Kidney epithelial cell (primary cell): ENCODE results near the gene TBC1D16. TPM values are rescaled to one million over a fixed set of nuclear protein-coding genes. Genes with fewer than 3 reads are reported as not detected.
"Not testable (repeated sequence)": the region's sequence is repeated elsewhere in the genome, so short reads cannot be mapped to it uniquely, and the experiment has no call there.

Experiments used
- DNase-seq: peaks from one replicate; pipeline ENCODE4 v3.0.0-alpha.2; 2010; ENCODE audit warnings: low read depth
- H3K27me3 ChIP-seq: 2 replicates; pipeline ENCODE4 v1.6.0; 2011; ENCODE audit warnings: low read length; ENCODE audit not compliant: control insufficient read depth, insufficient read depth
- H3K36me3 ChIP-seq: 2 replicates; pipeline ENCODE4 v1.5.1; 2011; ENCODE audit warnings: low read length; ENCODE audit not compliant: control insufficient read depth, insufficient read depth
- H3K4me3 ChIP-seq: 2 replicates; pipeline ENCODE4 v1.5.1; 2011; ENCODE audit warnings: low read depth, mild to moderate bottlenecking, control low read depth, low read length
- total RNA-seq: library from RNA; depleted of rRNA; stranded (reverse); fragments of >200 nt; gene quantifications from 2 replicates; pipeline ENCODE4 v1.2.3, GENCODE V29; 2015
- TF ChIP-seq, protein P1 (sequence below): IDR thresholded peaks from 2 replicates; pipeline ENCODE4 v1.5.1; 2011; ENCODE audit warnings: mild to moderate bottlenecking, moderate library complexity, low read length, control low read depth, inconsistent platforms; ENCODE audit not compliant: insufficient read depth, poor library complexity, severe bottlenecking

TBC1D16 gene
- total RNA-seq, 1 donor from 2014 or later = 58.5 TPM

DNA sequence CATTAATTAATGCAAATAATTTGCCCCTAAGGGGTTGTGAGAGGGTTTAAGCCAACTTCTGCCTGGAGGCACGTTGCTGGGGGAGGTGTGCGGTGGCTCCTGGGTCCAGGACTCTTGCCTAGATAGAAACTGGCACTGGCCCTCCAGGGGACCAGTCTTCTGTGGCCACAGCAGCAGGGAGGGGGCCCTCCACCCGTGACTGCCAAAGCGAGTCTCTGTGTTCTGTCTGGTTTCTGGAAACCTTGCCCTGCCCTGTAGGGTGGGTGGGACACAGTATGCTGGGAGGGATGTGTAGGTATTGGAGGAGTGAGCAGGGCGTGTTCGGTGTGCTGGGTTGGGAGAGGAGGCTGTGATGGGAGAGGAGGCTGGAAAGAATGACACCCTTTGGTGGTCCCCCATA is 78.8 kb downstream of the TBC1D16 start:
- TF ChIP-seq, protein P1, sequence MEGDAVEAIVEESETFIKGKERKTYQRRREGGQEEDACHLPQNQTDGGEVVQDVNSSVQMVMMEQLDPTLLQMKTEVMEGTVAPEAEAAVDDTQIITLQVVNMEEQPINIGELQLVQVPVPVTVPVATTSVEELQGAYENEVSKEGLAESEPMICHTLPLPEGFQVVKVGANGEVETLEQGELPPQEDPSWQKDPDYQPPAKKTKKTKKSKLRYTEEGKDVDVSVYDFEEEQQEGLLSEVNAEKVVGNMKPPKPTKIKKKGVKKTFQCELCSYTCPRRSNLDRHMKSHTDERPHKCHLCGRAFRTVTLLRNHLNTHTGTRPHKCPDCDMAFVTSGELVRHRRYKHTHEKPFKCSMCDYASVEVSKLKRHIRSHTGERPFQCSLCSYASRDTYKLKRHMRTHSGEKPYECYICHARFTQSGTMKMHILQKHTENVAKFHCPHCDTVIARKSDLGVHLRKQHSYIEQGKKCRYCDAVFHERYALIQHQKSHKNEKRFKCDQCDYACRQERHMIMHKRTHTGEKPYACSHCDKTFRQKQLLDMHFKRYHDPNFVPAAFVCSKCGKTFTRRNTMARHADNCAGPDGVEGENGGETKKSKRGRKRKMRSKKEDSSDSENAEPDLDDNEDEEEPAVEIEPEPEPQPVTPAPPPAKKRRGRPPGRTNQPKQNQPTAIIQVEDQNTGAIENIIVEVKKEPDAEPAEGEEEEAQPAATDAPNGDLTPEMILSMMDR = no peak
- H3K27me3 ChIP-seq = no peaks in the 10 kb centered on the region
- DNase-seq = no peak
- H3K36me3 ChIP-seq = no peaks in the 10 kb centered on the region
- no peak overlapping the region for H3K4me3 ChIP-seq

DNA sequence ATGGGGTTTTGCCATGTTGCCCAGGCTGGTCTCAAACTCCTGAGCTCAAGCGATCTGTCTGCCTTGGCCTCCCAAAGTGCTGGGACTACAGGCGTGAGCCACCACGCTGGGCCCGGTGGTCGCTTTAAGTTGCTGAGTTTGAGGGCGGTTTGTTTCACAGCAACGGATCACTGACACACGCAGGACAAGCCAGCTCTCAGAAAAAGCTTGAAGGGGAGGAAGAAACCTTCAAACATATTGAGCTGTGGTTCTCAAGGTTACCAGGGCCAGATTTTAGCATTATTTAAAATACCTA is 79.3 kb downstream of the TBC1D16 start:
- H3K36me3 ChIP-seq, H3K4me3 ChIP-seq, H3K27me3 ChIP-seq, DNase-seq: not testable (repeated sequence)

GRCh38 chr17:79955691-79956440 is 79.8 kb downstream of the TBC1D16 start:
- H3K4me3 ChIP-seq = no peak overlapping the region
- no peaks in the 10 kb centered on the region for H3K36me3 ChIP-seq
- TF ChIP-seq, protein P1 = no peak
- DNase-seq = no peak
- H3K27me3 ChIP-seq = no peaks in the 10 kb centered on the region

DNA sequence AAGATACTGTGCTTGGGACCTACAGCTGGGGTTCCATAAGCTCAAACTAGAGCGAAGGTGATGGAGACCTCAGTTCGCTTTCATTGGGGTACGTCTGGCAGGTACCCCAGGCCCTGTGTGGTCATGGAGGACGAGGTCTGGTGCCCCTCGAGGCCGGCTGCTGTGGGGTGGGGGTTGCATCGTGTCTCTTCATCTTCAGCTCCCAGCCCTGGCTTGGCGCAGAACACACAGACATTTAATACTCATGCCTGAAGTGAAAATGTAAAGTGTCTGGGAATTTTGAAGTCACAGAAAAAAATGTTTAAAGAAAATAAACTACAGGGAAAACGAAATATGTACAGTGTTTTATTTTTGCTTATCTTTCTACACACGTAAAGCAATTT is 80.5 kb downstream of the TBC1D16 start:
- TF ChIP-seq, protein P1 = no peak
- no peaks in the 10 kb centered on the region for H3K27me3 ChIP-seq
- no peak for DNase-seq
- no peak overlapping the region for H3K4me3 ChIP-seq
- H3K36me3 ChIP-seq = no peaks in the 10 kb centered on the region

GRCh38 chr17:79954281-79955166 is 81.1 kb downstream of the TBC1D16 start:
- no peaks in the 10 kb centered on the region for H3K36me3 ChIP-seq
- no peak for DNase-seq
- H3K27me3 ChIP-seq = no peaks in the 10 kb centered on the region
- TF ChIP-seq, protein P1 = no peak
- no peak overlapping the region for H3K4me3 ChIP-seq

DNA sequence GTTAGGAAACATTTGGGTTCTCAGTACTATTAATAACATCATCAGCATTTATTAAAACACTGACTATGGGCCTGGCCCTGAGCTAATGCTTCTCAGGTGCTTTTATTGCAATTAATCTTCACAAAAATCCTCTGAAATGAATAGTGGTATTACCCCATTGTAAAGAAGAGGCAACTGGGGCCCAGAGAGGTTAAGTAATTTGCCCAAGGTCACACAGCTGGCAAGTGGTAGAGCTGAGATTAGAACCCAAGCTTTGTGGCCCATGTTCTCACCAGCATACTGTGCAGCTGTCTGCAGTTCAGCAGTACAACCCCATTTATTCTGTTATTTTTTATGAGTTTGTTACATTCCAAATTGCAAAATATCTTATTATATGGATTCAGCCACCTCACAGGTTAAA is 82.3 kb downstream of the TBC1D16 start:
- no peak for DNase-seq
- Histone ChIP-seq H3K27me3 (no peaks in the 10 kb centered on the region), H3K4me3 (no peak overlapping the region), H3K36me3 (peaks cover 1% of the 10 kb centered on the region)
- TF ChIP-seq, protein P1 = no peak
